B cell (primary cell): ENCODE data around the gene RECK.

ENCODE experiments used
- EZH2 ChIP-seq: IDR thresholded peaks from 2 replicates; pipeline ENCODE4 v1.6.1; 2012; ENCODE audit warnings: borderline replicate concordance, low read depth, mild to moderate bottlenecking, moderate library complexity, low read length; ENCODE audit not compliant: insufficient read depth, poor library complexity, severe bottlenecking
- TF ChIP-seq, protein P1 (sequence below): fragments of 200-600 bp; IDR thresholded peaks from one replicate; pipeline ENCODE4 v1.8.0; 2022; ENCODE audit warnings: antibody characterized with exemption, mild to moderate bottlenecking

- no peak for TF ChIP-seq EZH2
- TF ChIP-seq, protein P1, sequence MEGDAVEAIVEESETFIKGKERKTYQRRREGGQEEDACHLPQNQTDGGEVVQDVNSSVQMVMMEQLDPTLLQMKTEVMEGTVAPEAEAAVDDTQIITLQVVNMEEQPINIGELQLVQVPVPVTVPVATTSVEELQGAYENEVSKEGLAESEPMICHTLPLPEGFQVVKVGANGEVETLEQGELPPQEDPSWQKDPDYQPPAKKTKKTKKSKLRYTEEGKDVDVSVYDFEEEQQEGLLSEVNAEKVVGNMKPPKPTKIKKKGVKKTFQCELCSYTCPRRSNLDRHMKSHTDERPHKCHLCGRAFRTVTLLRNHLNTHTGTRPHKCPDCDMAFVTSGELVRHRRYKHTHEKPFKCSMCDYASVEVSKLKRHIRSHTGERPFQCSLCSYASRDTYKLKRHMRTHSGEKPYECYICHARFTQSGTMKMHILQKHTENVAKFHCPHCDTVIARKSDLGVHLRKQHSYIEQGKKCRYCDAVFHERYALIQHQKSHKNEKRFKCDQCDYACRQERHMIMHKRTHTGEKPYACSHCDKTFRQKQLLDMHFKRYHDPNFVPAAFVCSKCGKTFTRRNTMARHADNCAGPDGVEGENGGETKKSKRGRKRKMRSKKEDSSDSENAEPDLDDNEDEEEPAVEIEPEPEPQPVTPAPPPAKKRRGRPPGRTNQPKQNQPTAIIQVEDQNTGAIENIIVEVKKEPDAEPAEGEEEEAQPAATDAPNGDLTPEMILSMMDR = no peak
These were observed 99.1 kb downstream of the RECK start for GRCh38 chr9:36135741-36136271.
